Upper lobe of right lung (tissue), 1 donor: ENCODE data around the gene COMMD6. TPM values are rescaled to one million over a fixed set of nuclear protein-coding genes. Genes with fewer than 3 reads are reported as not detected.

Experiments used
- ATAC-seq: fragments of 200-7000 bp; cut with Tn5 transposase; one replicate; pipeline ENCODE4 v1.9.1; 2020; ENCODE audit warnings: mild to moderate bottlenecking, moderate library complexity
- DNase-seq: peaks from one replicate; pipeline ENCODE4 v3.0.0-alpha.2; 2020
- H3K27ac ChIP-seq: fragments of 200-600 bp; one replicate; pipeline ENCODE4 v1.8.0; 2022
- H3K27me3 ChIP-seq: fragments of 200-600 bp; one replicate; pipeline ENCODE4 v1.8.0; 2022; ENCODE audit warnings: mild to moderate bottlenecking
- H3K36me3 ChIP-seq: fragments of 200-600 bp; one replicate; pipeline ENCODE4 v1.8.0; 2022
- H3K4me1 ChIP-seq: fragments of 200-600 bp; one replicate; pipeline ENCODE4 v1.8.0; 2022
- H3K4me3 ChIP-seq: fragments of 200-600 bp; one replicate; pipeline ENCODE4 v1.8.0; 2022; ENCODE audit warnings: mild to moderate bottlenecking
- H3K9me3 ChIP-seq: fragments of 200-600 bp; one replicate; pipeline ENCODE4 v1.8.0; 2022
- CTCF ChIP-seq: fragments of 200-600 bp; IDR thresholded peaks from one replicate; pipeline ENCODE4 v1.8.0; 2022; ENCODE audit warnings: antibody characterized with exemption
- intact Hi-C: fragments of 100-400 bp; cut with DNase I; formaldehyde crosslinking; loops from one replicate; pipeline ENCODE4 v1.11.0; 2022
- total RNA-seq: library from RNA; stranded (reverse); fragmentation: NEBNext Ultra II Directional; extraction: Animal tissue kit (Norgen Biotek cat#: 25700); gene quantifications from one replicate; pipeline ENCODE4 v1.2.1, GENCODE V29; 2021
- donor health status: DM: no; HTN: yes; CAD: no; lungs with severe emphysema.

Gene COMMD6
- total RNA-seq, 1 donor from 2014 or later, result 142 TPM

- H3K27ac ChIP-seq, result no peak overlapping the region
- ATAC-seq (no peak), DNase-seq (no peak)
- no peaks in the 10 kb centered on the region for H3K9me3 ChIP-seq
- H3K36me3 ChIP-seq, result peaks cover 44% of the 10 kb centered on the region
- H3K4me3 ChIP-seq, result no peak overlapping the region
- intact Hi-C loops, result no loop called here
- no peaks in the 10 kb centered on the region for H3K27me3 ChIP-seq
- no peak for TF ChIP-seq CTCF
- no peaks in the 10 kb centered on the region for H3K4me1 ChIP-seq
Observed at GRCh38 chr13:75569576-75569975, 31.9 kb upstream of the COMMD6 start.

- intact Hi-C loops, result no loop called here
- TF ChIP-seq CTCF, result peak; percentile 29
- Histone ChIP-seq H3K36me3 (peaks cover 42% of the 10 kb centered on the region), H3K27me3 (no peaks in the 10 kb centered on the region), H3K9me3 (no peaks in the 10 kb centered on the region), H3K4me1 (no peaks in the 10 kb centered on the region), H3K27ac (no peak overlapping the region), H3K4me3 (no peak overlapping the region)
- ATAC-seq, result no peak
- no peak for DNase-seq
Observed at GRCh38 chr13:75566658-75567057, 29.0 kb upstream of the COMMD6 start.

GRCh38 chr13:75558145-75558840 lies 20.7 kb upstream of the COMMD6 start:
- H3K4me3 ChIP-seq, result no peak overlapping the region
- DNase-seq, result no peak
- no peaks in the 10 kb centered on the region for H3K4me1 ChIP-seq
- no peak for TF ChIP-seq CTCF
- intact Hi-C loops, result no loop called here
- H3K27me3 ChIP-seq, result no peaks in the 10 kb centered on the region
- H3K27ac ChIP-seq, result no peak overlapping the region
- H3K9me3 ChIP-seq, result no peaks in the 10 kb centered on the region
- no peak for ATAC-seq
- H3K36me3 ChIP-seq, result peaks cover 14% of the 10 kb centered on the region

- Histone ChIP-seq H3K36me3 (peaks cover 11% of the 10 kb centered on the region), H3K4me3 (no peak overlapping the region), H3K9me3 (no peaks in the 10 kb centered on the region), H3K27ac (no peak overlapping the region), H3K4me1 (no peaks in the 10 kb centered on the region), H3K27me3 (no peaks in the 10 kb centered on the region)
- no peak for ATAC-seq
- TF ChIP-seq CTCF, result no peak
- intact Hi-C loops, result no loop called here
- DNase-seq, result no peak
Observed at GRCh38 chr13:75556961-75557360, 19.3 kb upstream of the COMMD6 start.

- TF ChIP-seq CTCF, result no peak
- peaks cover 3% of the 10 kb centered on the region for H3K4me1 ChIP-seq
- no peaks in the 10 kb centered on the region for H3K9me3 ChIP-seq
- peaks cover 3% of the 10 kb centered on the region for H3K36me3 ChIP-seq
- ATAC-seq, result no peak
- no peak for DNase-seq
- intact Hi-C loops, result no loop called here
- no peak overlapping the region for H3K27ac ChIP-seq
- no peaks in the 10 kb centered on the region for H3K27me3 ChIP-seq
- H3K4me3 ChIP-seq, result no peak overlapping the region
Observed at GRCh38 chr13:75555836-75556235, 18.2 kb upstream of the COMMD6 start.

- Histone ChIP-seq H3K27me3 (no peaks in the 10 kb centered on the region), H3K4me1 (peaks cover 8% of the 10 kb centered on the region), H3K27ac (no peak overlapping the region), H3K4me3 (no peak overlapping the region), H3K36me3 (no peaks in the 10 kb centered on the region), H3K9me3 (no peaks in the 10 kb centered on the region)
- no peak for TF ChIP-seq CTCF
- intact Hi-C loops, result no loop called here
- ATAC-seq (no peak), DNase-seq (no peak)
Observed at GRCh38 chr13:75554981-75555380, 17.3 kb upstream of the COMMD6 start.
